Amygdala (tissue), 56 donors: Measurements from ENCODE around the gene GRIN2A.

Source experiments
- DNase-seq, 56 donors: peaks; one replicate each; lab custom pipeline; 2025; lab: John Stamatoyannopoulos, UW

GRIN2A gene

DNA sequence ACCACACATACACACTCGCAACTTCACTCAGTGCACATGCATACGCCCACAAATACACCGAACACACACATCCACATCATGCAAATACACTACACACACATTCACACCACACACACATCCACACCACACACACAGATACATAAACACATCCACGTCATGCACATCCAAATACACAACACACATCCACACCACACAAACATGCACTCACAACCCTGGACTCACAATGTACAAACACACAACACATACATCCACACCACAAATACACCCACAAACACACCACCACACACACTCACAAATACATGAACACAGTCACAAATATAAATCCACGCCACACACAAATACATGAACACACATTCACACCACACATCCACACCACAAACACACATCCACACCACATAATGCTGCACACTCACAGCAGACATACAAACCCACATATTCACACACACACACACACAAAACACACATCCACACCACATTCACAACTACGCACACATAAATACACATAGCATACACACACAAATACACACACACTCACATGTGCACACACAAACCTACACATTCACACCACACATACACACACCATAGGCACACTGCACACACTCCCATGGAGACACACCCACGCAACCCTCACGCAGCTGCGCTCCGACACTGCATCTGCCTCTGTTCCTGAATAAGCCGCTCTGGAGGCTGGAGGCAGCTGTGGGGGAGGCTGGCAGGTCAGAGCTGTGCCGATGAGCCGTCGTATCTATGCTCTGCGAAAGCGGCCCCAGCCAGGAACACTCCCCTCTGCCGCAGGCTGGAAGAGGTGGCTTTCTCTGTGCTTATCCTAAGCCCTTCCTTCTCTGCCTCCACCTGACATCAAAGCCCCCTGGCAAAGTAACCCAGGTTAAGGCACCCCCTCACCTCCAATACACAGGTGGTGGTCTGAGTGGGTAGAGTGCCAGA lies 141.8 kb downstream of the GRIN2A start:
- peak in 10 of 56 donors; percentile 4 to 37 (median 16) for DNase-seq

DNA sequence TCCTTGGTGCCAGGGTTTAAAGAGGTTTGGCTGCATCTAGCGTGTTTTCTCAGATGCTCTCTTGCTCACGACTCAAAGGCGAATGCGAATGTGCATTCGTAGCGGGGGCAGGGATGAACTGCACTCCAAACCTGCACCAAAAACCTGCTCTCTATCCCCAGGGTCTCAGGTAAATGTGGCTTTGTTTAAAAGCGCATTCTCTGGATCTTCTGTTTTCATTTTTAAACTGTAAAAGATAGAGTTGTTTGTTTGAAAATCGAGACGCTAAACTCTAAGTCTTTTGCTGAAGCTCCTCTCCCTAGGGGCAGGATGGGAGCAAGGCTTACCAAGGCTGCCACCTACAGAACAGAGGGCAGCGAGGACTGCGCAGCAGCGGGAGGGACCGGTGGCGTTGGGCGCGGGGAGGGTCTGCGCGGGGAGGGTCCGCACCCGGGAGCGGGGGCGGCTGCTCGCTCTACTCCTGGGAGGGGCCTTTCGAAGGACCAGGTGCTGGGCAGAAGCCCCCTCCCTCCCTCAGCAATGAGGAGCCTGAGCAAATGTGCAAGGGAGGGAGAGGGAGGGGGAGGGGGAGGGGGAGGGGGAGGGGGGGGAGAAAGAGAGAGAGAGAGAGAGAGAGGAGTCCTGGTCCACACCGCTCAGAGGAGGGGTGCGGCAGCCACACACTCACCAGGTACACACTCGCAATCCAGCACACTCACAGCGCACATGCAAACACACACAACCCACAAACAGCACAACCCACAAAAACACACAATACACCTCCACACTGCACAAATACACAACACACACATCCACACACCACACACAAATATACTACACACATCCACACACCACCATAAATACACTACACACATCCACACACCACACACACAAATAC lies 142.8 kb downstream of the GRIN2A start:
- peak in 44 of 56 donors; percentile 3 to 67 (median 38) for DNase-seq

DNA sequence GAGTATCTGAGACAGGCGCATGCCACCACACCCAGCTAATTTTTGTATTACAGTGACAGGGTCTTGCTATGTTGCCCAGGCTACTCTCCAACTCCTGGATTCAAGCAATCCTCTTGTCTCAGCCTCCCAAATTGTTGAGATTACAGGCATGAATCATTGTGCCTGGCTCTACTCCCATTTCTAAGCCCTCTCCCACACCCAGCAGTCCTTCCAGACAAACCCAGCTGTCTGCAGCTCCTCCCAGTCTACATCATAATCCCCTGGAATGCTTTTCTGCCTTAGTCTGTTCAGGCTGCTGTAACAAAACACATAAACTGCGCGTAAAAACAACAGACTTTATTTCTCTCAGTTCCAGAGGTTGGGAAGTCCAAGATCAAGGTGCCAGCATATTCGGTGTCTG lies 144.5 kb downstream of the GRIN2A start:
- no peak for DNase-seq

DNA sequence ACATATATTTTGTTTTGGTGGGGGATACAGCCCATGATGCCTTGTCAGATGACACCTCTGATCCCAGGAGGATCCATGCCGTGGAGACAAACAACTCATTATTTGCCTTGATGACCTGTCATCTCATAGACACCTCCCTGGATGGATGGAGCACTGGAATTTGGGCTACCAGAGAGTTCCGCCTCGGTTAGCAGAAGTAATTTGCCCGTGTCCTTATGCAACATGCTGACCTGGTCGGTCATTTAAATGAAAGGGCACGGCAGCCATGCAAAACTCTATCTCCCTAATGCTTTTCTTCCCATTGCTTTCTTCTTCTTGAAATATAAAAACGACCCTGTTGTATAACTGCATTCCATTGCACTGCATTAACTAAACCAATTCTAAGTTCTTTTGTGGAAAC lies 145.3 kb downstream of the GRIN2A start:
- no peak for DNase-seq

DNA sequence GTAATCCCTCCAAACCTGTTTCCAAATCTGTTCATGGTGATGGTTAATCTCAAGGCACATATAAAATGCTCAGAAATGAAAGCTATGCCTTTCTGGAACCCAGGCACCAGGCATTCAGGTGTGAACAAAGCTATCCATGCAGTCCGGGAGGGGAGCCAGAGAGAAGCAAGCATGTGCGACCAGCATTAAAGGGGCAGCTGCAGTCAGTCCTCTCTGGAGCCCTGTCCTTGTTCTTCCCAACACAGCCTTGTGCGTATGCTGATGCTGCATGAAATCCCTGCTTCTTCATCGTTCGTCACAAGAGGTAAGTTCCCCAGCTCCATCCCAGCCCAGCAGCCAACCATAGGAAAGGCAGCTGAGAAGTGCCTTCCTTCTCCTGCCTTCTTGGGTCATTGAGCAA lies 148.7 kb downstream of the GRIN2A start:
- peak in 1 of 56 donors; percentile 7 for DNase-seq

DNA sequence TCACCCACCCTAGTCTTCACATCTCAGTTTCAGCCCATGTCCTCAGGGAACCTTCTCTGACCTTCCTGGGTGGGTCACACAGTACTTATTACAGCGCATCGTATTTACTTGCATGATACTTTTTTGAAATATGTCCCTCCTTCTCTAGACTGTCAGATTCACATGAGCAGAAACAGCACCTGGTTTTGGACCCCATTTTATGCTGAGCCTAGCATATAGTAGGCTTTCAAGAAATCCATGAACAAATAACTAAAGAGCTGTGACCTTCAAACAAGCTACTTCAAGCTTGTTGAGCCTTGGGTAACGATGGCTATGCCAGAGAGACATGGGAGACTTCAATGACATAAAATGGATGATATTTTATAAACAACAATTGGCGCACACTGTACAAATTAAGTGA lies 150.3 kb downstream of the GRIN2A start:
- DNase-seq = no peak

DNA sequence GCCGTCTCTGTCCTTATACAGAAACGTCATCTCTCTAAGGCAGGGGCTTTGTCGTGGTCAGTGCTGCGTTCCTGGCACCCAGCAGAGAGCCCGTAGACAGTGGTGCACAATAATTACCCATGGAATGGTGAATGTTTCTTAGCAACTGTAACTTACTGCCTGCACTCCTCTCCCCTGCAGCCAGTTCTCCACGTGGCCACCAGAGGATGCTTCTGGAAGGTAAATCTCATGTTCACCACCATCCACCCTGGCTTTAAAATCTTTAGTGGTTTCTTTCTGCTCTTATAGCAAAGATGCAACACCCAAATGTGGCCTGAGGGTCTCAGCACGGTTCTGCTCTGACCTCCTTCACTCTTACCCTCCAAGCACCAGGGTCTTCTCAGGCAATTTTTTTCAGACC lies 150.8 kb downstream of the GRIN2A start:
- DNase-seq = no peak

DNA sequence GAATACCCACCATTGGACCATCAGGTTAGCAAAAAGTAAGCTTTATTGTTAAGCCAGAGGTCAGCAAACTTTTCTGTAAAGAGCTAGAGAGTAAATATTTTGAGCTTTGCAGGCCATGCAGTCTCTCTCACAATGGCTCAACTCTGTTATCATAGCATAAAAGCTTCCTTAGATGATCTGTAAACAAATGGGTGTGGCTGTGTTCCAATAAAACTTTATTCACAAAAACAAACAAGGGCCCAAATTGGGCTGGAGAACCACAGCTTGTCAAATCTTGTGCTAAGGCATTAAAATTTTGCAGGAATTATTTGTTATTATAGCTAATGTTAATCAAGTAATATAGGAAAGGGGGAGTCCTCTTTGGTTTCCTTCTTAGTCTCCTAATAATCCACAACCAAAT lies 153.6 kb downstream of the GRIN2A start:
- no peak for DNase-seq

DNA sequence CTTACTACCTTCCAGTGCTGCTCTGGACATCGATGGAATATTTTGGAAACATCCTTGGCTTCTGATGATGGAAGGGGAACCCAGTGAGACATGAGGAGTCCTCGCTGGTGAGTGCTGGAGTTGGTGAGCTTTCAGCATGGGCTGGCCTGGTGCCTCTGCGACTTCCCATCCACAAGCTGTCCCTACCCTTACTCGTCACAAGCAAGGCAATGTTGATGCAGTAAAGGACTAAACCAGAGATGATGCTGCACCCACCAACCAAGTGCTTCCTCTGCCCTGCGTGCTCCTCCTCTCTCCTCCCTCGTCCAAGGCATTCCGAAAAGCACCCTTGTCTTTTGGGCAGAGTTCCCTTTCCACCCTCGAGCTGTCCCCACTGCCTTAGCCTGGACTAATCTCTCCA lies 154.7 kb downstream of the GRIN2A start:
- DNase-seq = no peak

DNA sequence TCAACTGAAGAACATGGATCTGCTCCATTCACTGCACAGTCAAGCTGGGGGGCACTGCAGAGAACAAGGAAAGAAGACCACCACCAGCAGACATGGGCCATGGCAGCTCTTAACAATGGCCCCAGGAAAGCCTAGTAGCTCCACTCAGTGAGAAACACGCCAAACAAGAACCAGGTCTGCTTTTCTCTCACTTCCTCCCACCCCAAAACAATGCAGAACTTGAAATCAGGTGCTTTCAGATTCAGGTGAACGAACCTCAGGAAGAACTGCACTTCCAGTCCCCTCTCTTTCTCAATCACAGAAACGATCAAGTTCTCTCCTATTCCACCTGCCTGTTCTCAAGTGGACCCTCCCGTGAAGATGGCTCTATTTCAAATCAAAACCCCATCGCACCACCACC lies 155.6 kb downstream of the GRIN2A start:
- DNase-seq = no peak

DNA sequence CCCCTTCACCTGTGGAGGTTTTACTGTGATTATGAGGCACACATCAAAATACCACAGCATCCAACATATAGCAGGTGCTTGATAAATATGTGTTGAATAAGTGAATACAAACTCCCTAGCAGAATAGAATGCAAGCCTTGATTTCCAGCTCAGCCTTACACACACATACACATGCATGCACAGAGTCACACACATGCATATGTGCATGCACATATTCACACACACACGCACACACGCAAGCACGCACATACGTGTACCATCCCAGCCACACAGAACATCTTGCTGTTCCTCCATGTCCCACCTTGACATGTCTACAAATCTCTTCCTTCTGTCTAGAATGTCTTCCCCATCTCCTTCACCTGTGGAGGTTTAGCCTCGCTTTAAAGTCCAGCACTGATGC lies 160.1 kb downstream of the GRIN2A start:
- no peak for DNase-seq

DNA sequence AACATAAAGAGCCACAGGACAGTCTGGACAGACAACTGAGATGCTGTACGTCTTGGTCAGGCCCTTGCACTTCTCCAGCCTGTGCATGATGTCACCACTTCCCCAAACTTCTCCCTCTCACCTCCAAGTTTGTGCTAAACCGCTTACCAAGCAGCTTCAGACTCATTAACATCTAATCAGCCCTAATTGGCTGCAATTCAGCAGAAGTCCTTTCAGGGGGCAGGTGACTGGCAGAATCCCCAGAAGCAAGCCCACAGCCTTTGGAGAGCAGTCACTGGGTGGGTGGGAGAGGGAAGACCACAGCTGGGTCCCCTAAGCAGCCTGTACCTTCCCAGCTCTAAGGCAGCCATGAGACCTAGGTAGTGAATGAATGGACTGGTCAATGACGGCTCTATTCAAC lies 161.4 kb downstream of the GRIN2A start:
- no peak for DNase-seq

DNA sequence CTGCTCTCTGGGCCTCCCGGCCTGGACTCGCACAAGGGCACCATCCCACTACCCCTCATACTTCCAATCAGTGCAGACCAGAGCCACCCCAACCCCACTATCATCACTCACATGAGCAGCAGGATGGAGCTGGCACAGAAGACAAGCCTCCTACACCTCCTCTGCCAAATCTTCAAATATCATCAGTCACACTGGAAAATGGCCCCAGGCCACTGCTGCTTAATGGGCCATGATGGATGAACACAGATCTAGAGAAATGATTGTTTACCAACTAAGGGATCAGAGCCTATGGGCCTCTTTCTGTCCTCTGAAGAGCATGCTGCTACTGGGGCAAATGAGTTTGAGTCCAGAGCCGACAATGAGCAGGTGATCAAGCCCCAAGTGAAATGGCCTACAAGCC lies 165.5 kb downstream of the GRIN2A start:
- DNase-seq = no peak

DNA sequence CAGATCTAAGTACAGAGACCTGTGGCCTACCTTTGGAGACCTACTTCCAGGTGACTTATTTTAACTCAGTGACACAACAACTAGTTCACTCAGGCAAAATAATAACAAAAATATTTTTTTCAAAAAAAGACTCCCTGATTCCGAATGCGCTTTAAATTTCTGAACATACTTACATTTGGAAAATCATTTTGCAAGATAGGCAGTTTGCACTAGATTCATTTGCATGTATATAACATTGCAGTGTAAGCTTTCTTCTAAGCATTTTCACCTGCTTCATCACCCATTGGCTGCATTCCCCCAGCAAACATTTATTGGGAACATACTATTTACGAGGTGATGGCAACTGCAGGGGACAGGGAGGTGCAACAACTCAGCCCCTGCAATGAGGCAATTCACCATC lies 166.8 kb downstream of the GRIN2A start:
- no peak for DNase-seq

DNA sequence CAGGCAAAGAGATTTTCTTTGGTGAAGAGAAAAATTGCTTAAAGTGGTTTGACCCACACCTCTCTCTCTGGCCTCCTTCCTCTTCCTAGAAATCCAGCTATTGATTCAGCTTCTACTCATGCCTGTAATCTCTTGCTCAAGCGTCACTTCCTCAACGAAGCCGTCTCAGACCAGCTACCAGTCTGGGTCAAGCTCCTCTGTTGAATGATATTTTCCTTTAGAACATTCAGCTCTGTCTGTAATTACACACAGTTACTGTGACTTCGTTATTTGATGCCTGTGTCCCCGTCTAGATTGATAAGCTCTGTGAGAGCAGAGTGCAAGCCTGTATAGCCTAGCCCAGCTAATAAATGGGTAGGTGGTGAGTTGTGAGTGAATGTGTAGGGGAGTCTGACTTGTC lies 168.5 kb downstream of the GRIN2A start:
- DNase-seq = no peak

DNA sequence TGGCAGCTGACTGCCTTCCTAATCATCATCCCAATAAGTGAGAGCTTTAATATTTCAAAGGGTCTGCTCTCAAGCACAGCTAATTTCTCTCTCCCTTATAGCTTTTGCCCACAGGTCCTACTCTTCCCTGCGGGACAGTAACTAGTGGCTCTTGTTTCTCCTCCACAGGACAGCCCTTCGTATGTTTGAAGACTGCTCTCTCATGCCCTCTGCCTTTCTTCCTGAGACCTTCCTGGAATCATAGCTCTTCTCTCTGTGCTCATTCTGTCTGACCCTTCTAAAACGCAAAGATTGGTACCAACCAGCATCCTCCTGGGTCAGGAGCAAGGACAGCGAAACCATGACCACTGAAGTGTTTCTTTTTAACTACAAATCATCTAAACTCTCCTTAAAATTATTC lies 168.9 kb downstream of the GRIN2A start:
- peak in 12 of 56 donors; percentile 2 to 44 (median 10) for DNase-seq

DNA sequence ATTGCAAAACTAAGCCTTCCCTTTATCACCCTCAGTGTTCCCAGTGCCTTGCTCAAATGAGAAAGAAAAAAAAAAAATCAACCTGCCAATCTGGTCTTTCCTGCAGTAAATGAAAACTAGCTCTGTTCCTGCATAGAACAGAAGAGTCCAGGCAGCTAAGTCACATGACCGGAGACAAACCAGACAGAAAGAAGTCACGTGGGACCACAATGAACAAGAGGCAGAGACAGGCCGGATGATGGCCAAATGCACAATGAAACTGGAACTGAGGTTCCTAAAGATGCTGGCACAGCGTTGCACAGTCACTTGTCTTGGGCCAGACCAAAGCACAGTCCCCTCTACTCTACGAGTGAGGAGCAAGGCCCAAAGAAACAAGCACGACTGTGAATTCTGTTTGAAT lies 172.5 kb downstream of the GRIN2A start:
- DNase-seq = peak in 40 of 56 donors; percentile 6 to 82 (median 40)

DNA sequence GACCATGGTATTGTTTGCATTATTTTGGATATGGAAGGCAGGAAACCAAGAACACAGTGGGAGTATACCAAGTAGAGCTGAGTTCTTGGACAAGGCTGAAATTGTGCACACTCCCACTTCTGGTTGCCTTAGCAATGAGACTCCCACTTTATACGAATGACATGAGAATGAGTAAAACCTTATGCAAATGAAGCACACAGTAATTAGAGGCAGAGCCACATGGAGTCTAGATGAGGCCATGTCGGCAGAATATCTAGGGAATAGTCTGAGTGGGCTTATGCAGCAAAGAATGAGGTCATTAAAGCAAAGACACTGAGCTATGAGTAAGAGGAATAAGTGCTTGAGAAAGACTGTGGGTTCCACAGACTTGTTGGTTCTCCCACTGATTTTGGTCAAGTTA lies 178.7 kb downstream of the GRIN2A start:
- DNase-seq = peak in 11 of 56 donors; percentile 5 to 57 (median 24)

DNA sequence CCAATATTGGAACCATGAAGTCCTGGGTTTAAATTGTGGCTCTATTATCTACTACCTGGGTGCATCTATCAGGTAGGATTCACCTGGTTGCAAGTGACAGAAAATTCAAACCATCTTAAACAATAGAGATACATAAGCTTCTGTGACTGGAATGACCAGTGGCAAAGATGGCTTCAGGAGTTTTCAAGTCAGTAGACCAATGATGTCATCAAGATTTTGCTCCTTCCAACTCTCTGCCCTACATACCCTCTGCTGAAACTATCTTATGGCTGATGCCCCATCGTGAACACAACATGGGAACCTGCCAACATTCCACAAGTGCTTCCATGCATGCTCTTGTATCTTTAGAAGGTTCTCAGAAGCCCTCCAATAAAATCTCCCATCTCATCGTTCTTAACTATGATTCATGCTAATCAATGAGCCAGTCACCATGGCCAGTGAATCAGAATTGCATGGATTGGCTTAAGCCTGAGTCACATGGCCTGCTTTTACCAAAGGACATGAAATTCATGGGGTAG lies 180.9 kb downstream of the GRIN2A start:
- no peak for DNase-seq

DNA sequence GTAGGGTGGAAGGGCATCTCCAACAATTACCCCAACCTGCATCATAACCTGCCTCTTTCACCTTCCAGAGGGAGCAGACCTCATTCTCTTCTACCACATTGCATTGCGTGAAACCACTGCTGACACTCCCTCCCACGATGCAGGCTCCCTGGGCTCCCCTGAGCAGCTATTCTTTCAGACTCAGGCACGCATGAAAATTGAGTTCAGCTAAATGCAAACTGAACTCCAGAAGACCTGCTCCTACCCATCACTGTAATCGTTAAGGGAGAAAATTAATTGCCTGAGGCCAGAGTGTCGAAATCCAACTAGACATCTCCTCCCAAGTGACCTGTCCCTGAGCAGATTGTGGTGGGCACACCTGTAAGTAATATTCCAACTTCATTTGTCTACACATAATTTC lies 186.0 kb downstream of the GRIN2A start:
- DNase-seq = no peak

DNA sequence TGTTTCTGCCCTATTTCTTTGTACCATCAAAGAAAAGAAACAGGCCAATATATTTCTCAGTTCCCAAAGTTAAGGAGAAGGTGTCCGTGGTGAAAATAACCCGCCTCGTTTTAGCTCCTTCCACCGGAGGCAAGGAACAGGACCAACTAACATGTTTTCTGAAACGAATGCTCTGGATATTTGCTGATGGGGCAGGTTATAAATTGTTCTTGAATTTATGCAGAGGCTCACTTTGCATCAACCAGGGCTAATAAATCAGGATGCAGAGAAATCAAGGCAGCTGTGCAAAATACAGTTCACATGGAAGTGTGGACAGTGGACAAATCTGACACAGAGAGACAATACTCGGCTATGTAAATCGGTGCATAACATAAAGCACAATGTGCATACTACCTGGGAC lies 189.8 kb downstream of the GRIN2A start:
- no peak for DNase-seq
